Left renal cortex interstitium (tissue), 4 donors: ENCODE data around the gene CTBP2. TPM values are rescaled to one million over a fixed set of nuclear protein-coding genes. Genes with fewer than 3 reads are reported as not detected.
"Not testable (repeated sequence)": the region's sequence is repeated elsewhere in the genome, so short reads cannot be mapped to it uniquely, and the experiment has no call there.

ENCODE experiments used
- DNase-seq, 4 donors: peaks; one replicate each; pipeline ENCODE4 v3.0.0-alpha.2; 2013; ENCODE audit warnings: low read depth in 4 of 4, low spot score in 2 of 4, missing footprints in 1 of 4
- polyA plus RNA-seq, 4 donors: library from polyadenylated mRNA; unstranded; fragments of 120-200 nt; gene quantifications; one replicate each; pipeline ENCODE4 v1.2.1, GENCODE V29; 2013; ENCODE audit not compliant: insufficient read length in 4 of 4

Gene CTBP2
- polyA plus RNA-seq, 4 donors: 86.7 to 94.0 (median 90.6) TPM

DNA sequence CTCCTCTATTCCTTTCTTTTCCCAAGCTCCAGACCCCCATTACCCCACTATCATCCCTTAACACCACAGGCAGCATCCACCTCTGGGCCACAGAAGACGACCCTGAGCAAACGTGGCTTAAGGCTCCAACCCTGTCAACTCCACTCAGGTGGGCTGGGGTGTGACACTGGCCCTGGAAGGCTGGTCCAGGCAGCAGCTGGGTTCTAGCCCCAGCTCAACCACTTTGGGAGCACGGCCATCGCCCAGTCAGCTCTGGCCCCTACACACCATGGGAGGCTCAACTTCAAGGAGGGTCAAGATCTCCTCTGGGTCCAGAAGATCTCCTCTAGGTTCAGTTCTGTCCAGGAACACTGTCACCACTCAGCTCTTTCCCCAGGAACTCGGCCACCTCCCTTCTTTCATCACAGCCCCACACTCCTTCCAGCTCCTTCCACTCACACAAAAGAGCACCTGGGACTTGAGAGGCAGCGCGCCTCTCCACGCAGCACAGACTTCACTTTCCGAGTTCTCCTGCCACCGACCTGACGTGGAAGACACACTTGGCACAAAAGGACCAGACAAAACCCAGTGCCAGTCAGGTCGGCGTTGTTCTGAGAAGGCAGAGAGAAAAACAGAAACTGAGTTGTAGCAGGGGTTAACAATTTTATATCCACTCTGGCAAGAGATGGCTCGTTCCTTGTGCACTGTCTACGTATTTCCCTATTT, 84.1 kb downstream of the CTBP2 start:
- no peak for DNase-seq

DNA sequence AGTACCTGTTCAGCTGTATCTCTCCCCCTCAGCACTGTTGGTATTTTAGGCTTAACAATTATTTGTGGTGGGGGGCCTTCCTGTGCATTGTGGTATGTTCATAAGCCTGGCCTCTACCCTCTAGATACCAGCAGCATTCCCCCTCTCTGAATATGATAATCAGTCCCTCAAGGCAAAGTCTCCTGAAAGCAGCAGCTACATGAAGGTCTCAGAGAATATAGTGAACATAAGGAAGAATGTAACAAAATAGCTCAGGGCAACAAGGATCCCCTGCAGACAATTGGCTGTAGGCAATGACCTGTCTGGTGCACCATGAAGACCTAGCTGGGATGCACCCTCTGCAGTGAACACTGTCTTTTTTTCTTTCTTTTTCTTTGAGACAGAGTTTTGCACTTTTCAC, 86.4 kb downstream of the CTBP2 start:
- DNase-seq: no peak

DNA sequence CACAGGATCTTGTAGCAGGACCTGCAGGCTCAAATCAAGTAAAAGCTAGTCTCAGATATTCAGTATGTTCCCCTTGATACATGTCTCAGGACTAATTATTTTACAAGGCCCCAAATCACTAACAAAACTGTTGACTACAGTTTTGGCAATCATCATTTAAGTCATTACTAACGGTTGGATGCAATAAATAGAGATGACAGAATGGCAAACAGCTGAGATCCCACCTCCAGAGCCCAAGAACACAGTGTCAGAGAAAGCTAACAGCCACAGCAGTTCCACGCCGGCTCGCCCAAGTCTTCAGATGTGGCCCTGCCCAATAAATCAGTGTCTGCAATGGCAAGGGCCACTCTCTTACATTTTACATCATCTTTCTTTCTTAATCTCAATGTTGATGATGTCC, 87.6 kb downstream of the CTBP2 start:
- DNase-seq: no peak

DNA sequence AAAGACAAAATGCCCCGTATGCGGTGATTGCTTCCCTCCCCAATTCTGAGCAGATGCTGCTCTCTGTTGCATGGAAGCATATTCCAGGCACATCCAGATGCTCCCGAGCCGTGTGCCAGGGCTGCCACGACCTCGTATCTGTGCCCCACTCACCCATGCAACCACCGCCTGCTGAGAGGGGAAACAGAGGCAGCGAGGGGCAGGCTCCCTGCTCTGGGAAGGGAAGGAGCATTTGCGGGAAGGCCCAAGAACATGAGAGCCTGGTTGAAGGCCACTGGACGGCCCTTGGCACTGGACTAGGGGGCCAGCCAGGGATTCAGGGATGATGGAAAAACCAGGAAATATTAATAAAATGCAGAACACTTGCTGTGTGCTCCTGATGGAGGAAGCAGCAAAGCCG, 89.4 kb downstream of the CTBP2 start:
- no peak for DNase-seq

DNA sequence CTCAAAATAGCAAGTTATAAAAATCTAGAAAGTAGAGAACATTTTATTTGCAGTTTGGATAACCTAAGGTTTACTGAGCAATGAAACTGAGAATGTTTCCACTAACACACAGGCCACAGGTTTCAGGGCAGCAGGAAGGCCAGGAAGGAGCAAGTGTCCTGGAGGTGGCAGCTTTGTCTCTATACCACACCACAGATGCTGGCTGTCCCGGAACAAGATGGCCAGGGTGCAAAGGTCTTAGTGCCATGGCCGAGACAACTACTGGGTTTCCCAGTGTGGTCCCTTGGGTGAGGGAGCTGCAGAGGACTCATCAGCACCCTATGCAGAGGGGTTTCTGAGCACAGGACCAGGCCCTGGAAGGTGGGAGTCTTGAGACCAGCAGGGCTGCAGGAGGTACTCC, 92.0 kb downstream of the CTBP2 start:
- no peak for DNase-seq

DNA sequence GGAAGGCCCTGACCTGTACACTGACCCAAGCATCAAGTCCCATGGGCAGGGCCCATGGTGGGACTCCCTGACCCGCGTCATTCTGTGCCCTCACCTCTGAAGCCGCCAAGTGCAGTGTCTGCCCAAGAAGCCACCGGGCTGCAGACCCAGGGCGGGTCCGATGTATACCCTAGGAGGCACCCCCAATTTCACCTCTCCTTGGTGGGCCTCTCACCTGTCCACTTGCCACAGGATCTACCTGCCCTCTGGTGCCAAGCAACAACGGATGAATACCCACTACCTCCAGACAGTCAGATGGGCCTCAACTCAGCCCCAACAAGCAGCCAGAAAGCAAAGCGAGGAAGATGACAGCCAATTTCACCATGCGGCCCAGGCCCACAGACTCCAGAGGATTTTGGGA, 92.6 kb downstream of the CTBP2 start:
- no peak for DNase-seq

DNA sequence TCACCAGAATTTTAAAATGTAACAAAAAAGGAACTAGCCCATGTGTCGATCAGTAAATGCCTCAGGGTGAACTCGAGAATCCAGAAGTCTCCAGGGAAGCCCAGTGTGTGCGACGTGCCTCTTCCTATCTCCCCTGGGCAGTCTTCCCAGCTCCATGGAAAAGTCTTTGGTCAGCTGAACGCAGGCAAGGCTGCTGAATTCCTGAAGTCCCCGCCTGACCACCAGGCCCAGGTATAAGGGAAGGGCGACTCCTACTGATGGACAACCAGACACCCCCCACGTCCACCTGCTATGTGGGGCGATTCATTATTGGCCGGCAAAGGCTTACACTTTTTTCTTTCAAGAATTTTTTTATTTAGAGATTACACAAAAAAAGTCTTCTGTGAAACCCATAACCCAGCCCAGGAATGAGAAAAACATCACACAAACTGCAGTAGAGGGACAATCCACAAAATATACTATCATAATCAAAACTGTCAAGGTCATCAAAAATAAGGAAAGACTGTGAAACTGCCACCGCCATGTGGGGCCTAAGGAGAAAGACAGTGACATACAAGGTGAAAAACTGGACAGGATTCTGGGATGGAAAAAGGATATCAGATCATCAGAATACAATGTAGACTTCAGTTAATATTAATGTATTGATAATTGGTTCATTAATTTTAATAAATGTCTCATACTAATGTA, 93.5 kb downstream of the CTBP2 start:
- DNase-seq: no peak

DNA sequence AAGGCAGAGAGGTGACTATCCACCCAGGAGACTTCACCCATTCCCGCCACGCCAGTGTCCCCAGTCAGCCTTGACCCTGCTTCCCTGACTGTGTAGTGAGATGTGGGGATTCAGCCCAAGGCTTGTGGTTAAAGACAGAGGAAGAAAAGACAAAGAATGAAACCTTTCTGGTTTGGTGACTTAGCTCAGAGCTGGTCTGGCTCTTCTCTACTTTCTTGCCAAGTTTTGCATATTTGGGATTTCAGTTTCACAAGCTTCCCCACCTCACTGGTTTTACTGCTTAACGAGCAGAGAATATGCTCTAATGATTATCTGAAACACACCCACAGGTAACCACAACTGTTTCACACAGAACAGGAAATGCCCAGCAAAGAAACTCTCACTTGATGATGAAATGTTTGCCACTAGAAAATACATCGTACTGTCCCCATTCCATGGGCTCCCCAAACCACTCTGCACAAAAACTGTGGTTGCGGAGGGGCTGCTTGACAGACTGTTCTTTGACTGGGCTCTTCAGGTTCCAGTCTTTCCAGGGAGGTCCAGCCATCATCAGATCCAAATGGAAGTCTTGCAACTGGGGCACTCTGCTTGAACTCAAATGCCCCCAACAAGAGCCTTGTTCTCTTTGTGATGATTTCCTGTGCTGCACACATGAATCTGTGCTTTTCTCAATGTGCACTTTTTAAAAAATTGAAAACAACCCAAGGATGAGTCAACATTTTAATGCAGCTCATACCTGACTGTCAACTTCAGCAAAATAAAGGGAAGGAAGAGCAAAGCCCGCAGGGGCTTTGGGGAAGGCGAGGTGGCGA, 95.5 kb downstream of the CTBP2 start:
- no peak for DNase-seq

DNA sequence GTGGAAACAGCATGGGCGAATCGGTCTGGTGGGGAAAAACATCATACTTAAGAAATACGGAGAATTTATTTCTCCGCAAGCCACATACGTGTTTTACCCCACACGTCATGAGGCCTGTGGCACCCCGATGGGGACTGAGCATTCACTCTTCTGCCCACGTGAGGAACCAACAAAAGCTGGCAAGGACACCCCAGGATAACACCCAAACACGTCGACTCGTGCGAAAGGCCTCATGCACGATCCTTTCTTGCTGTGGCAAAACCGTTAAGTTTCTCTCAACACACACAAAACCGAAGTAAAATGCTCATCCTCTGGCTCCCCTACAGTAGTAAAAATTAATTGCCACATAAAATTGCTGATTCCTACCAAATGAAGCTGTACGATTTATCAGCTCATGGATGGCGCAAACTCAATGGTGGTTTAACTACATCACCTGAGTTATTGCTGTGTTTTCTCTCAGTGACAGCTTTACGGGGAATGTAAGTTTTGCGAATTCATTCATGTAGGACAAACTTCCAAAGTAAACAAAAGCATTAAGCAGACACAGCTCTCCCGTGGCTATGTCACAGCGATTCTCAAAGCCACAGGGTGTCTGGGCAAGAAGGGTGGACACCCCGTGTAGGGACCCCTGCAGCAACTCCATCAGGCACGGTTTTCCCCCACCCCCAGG, 97.0 kb downstream of the CTBP2 start:
- DNase-seq: no peak

DNA sequence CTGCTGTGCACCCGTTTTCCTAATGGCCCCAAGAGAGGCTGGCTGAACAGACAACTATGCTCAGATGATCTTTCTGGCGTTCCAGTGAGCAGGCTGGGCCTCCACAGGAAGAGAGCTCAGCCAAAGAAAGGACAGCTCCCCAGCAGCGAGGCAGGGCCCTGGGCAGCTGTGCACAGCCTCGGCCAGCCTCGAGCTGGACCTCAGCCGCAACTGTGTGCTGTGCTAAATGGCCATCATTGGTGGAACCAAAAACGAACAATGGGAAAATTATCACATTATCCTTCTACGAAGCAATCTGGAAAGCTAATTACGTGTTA, 97.5 kb downstream of the CTBP2 start:
- DNase-seq: no peak

DNA sequence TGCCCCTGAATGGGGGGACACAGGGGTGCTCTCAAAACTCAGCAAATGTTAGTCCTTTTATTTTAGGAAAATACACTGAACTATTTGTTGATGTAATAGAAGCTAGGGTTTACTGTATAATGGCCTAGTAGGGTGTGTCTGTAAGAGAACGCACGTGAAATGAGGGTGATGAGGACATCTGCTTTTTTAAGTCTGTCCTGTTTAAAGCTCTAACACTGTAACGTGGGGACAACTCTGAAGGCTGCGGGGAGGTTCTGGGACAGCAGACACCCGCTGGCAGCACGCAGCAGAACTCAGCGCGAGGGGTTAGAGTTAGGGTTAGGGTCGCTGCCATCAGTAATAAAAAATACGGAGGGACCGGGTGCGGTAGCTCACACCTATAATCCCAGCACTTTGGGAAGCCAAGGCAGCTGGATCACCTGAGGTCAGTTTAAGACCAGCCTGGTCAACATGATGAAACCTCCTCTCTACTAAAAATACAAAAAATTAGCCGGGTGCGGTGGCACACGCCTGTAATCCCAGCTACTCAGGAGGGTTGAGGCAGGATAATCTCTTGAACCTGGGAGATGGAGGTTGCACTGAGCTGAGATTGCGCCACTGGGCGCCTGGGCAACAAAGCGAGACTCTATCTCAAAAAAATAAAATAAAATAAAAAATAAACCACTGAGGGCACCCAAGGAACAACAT, 98.0 kb downstream of the CTBP2 start:
- no peak for DNase-seq

DNA sequence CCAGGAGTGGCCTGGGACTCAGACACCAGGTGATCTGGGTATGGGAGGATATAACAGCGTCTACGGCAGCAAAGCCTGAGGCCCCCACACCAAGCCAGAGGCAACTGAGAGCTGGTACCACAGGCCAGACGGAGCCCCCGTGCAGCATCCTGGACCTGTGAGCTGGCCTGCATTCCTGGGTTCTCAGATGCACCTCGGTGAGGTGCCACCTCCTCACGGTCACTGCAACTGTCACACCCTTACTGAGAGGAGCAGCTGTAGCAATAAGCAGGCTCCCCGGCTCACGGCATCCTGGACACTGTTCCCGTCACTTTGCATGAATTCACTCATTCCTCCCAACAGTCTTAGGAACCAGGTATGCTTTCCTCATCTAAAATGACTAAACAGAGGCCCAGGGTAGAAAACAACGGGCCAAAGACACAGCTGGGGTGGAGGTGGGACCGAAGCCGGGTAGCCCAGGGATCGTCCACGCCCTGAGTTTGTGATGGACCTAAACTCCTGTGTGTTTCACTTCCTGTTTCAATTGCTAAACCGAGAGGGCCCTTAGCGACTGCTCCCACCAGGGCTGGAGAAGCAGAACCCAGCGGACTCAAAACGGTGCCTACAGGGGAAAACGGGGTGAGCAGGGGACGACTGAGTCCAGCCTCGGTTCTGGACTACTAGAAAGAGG, 98.7 kb downstream of the CTBP2 start:
- DNase-seq: no peak

DNA sequence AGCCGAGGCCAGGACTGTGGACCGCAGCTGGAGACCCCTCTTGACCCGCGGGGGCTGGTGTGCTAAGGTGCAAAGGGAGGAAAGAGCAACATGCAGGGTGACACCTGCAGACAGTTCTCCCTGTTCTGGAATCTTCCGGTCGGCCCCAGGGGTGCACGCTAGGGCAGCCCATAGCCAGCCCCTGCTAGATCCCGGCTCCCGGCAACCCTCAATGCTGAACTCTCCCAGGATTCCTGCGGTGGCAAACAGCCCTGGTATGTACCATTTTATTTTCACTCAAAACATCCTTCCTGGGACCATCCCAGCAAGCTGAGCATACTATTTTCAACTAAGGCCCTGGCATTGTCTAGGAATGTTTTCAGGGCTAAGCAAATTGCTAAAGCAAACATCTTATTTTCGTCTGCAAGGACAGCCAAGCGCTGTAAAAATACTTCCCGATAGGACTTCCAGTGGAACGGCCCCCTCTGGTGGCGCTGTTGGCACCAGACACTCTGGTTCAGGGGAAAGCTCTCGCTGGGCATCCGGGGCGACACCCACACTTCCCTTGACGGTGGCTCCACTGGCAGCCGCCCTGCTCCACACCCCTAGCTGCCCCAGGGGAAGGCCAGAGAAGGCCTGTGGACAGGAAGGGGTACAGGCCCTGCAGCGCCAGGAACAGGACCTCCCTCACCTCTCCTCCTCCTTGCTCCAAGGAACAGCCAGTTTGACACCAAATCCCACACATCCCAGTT, 99.4 kb downstream of the CTBP2 start:
- peak in 1 of 4 donors; percentile 74 for DNase-seq

DNA sequence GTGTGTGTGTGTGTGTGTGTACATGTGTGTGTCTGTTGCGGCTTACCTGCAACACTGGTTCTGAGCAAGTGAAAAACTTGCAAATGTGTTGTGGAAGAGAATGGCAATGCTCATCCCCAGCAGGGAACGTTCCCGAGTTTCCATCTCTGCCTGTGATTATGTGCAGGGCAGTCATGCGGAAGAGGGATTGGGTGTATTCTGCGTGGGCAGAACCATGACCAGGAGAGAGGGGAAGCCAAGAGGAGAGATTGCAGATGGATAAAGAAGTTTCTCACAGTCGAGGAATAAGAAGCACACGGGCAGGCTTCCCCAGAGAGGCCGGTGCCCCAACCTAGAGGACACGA, 99.9 kb downstream of the CTBP2 start:
- DNase-seq: no peak

DNA sequence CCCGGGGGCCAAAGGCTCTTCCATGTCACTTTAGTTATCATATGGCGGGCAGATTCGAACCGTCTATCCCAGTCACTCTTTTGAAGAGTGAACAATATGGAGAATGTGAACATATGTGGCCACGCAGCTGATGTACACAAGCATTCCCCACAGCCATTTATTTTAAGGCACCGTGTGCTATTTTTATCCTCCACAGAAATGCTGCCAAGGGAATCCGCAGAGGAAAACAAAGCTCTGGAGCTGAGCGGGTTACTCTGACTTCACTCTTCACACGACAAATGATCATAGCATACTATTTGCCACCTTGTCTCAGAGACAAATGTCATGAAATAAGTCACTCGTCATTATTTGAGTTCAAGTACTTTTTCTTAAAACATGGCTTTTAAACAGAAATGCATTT, 100.3 kb downstream of the CTBP2 start:
- DNase-seq: no peak

DNA sequence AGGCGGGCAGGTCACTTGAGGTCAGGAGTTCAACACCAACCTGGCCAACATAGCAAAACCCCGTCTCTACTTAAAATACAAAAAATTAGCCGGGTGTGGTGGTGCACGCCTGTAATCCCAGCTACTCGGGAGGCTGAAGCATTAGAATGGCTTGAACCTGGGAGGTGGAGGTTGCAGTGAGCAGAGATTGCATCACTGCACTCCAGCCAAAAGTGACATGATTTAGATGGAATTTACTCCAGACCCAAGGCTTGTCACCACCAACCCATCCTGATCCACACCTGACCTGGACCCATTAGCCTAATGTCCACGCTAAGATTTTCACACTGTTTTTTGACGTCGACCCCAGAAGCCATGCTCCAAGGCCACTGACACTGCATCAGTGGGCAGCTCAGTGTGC, 101.0 kb downstream of the CTBP2 start:
- DNase-seq: not testable (repeated sequence)

DNA sequence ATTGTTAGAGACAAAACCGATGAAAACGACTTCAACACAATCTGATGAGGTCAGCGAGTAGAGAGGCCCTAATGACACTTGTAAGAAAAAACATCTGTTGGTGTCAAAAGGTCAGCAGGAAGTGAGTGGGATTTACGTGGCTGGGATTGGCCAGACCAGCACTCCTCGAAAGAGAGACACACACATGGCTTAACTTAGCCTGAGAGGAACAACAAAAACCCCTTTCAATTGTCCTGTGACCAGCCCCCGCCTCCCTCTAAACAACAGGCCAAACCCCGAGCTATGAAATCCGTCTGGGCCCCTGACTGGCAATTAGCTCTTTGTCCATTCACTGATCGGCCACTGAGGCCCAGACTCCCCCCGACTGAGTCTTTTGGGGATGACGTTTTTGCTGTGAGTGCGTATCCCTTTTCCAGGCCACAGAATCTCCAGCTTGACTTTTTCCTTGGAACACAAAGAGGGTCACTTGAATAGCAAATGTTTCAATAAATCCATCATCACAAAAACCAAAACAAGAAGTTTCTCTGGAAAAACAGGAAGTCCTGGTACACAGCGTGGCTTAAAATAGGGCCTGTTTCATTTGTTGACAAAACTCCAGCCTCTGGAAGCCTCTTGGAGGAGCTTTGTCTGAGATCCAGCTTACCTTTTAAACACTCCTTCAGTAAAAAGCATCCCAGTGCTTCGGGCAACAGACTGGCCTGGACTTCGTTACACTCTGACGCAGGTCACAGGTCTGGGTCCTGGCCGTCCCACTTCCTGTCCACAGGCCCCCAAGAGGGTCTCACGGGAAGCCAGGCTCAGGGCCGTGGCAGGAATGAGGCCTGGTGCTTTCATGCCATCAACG, 103.0 kb downstream of the CTBP2 start:
- peak in 3 of 4 donors; percentile 73 to 82 (median 79) for DNase-seq
